ENCODE results near the gene OR2B6. TPM values are rescaled to one million over a fixed set of nuclear protein-coding genes. Genes with fewer than 3 reads are reported as not detected.

OR2B6 gene
- total RNA-seq, 1 donor from 2014 or later: not detected

DNA sequence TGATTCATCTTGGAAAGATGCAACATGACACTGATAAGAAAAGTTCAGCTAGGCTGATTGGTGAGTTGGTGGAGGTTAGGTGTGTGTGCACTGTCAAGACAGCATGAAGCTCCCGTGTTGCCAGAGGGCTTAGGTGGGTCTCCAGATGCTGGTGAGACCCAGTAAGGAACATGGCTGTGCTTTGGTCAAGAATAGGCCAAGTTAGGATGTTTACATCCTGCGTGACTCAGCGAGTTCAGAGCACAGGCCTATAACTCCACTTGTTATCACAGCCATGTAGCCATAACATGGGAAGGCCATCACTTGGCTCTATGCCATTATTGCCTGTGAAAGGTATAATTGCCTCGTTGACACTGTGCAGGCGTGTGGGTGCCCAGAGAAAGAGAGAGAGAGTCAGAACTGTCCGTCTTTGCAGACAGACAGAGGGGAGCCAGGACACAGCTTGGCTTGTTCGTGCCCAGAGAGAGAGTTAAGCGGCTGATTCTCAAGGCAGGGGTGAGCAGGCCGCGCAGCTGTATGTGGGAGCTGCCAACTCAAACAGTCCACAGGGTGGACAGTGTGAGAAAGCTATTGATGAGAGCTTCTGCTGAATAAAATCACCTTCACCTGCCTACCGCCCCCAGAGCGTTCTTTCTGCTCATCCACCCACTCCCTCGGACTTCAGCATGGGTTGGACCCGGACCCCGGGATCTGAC is 43.5 kb downstream of the OR2B6 start:
- DNase-seq (ENCODE audit: low read depth in 2 of 2): no peak

GRCh38 chr6:28001351-28001750 is 44.3 kb downstream of the OR2B6 start:
- DNase-seq (ENCODE audit: low read depth in 2 of 2): no peak

DNA sequence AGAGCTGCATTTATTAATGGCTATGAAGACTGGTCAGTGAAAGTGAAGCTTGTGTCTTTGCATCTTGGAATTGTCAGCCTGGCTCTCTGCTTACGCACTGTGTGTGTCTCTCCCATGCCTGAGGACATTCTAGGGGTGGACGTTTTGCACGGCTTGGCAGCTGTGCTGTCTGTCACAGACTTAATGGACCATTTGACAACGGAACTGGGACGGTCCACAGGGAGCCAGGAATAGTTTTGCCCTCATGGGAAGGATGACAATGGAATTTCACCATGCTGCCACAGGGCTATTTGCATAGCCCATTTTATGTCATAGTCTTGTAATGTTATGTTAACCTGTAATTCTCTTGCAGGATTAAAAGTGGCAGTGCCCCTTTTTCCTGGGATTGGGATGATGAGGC is 44.7 kb downstream of the OR2B6 start:
- no peak for DNase-seq (ENCODE audit: low read depth in 2 of 2)

- DNase-seq (ENCODE audit: low read depth in 2 of 2): no peak
These were observed 45.1 kb downstream of the OR2B6 start for GRCh38 chr6:28002161-28002560.

GRCh38 chr6:28003059-28003458 is 46.0 kb downstream of the OR2B6 start:
- DNase-seq (ENCODE audit: low read depth in 2 of 2): no peak

DNA sequence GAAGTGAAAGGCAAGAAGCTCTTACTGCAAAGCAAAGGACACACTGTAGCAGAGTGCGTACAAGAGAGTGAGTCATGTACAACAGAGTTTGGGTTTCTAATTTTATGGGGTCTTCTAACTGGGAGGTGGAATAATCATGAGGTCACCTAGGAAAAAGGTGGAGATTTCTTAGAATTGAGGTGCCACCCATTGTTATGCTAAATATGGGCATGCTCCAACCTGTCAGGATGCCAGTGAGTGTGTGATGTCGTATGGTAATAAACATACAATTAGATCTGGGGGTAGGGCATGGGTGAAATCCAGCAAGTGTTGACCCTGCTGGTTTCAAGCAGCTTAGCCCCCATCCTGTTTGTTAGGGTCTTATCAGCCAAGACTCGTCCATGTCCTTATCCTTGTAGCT is 46.6 kb downstream of the OR2B6 start:
- no peak for DNase-seq (ENCODE audit: low read depth in 2 of 2)

DNA sequence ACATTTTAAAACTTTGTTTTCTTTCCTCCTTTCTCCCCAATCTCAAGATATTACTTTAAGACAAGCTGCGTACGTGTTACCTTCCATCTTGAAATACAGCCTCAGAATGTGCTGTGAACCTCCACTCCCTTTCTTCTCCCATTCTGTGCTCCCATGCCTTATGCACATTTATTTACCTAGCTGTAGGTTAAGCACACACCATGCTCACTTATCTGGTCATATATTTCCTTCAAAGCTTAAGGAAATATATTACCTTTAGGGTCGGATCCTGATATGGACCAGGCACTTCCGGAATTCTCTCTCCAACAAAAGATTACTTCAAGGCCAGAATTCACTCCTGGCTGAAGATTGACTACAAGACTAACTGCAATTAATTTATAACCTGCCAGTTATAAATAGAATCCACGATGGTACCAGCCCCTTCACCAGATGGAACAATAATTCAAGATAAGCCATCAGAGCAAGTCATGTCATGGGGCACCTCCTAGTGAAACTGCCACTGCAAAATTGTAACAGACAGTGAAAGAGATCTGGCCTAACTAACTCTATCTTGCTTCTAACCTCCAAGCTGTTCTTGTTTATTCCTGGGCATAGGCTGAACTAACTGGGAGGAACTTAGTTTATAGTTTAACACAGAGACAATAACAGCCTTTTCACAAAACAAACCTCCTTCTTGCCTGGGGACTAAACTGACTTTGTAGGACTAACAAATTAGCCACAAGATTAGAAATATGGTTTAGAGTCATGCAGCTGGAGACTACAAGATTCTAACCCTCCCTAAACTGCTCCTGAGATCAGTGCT is 47.5 kb downstream of the OR2B6 start:
- DNase-seq (ENCODE audit: low read depth in 2 of 2): no peak

- no peak for DNase-seq (ENCODE audit: low read depth in 2 of 2)
These were observed 48.3 kb downstream of the OR2B6 start for GRCh38 chr6:28005152-28005890.

GRCh38 chr6:28005975-28006374 is 48.9 kb downstream of the OR2B6 start:
- DNase-seq (ENCODE audit: low read depth in 2 of 2): no peak

Other genes with a start within 250 kb of the OR2B6 start
- not detected in 2 replicates for gene OR2B2, start 44.8 kb upstream of the OR2B6 start, total RNA-seq
- 0.20 and 0.22 TPM in 2 replicates for gene ZNF165, start 123.3 kb downstream of the OR2B6 start, total RNA-seq
- gene ZSCAN16, start 167.4 kb downstream of the OR2B6 start, total RNA-seq: 12.0 and 14.9 TPM in 2 replicates
- 8.5 and 12.3 TPM in 2 replicates for gene ZKSCAN8, start 184.6 kb downstream of the OR2B6 start, total RNA-seq